A549 (cell line): Measurements from ENCODE around the gene LANCL1.

ENCODE experiments used
- CHD2 ChIP-seq: fragments of 150-350 bp; IDR thresholded peaks from 2 replicates; pipeline ENCODE4 v1.6.1; 2014; ENCODE audit warnings: low read length; ENCODE audit not compliant: partially characterized antibody
- CTCF ChIP-seq: fragments of >200 bp; sonication (Bioruptor Twin); formaldehyde crosslinking; IDR thresholded peaks from 3 replicates; pipeline ENCODE4 v1.5.1; 2016
- JUNB ChIP-seq: fragments of >200 bp; sonication (Bioruptor Twin); formaldehyde crosslinking; IDR thresholded peaks from 2 replicates; pipeline ENCODE4 v1.6.1; 2016
- MAZ ChIP-seq: fragments of 150-350 bp; IDR thresholded peaks from 2 replicates; pipeline ENCODE4 v1.6.1; 2014; ENCODE audit warnings: antibody characterized with exemption, low read depth, low read length, borderline replicate concordance
- POLR2A ChIP-seq: IDR thresholded peaks from 2 replicates; pipeline ENCODE4 v1.6.1; 2012; ENCODE audit warnings: mild to moderate bottlenecking, low read length
- RNF2 ChIP-seq: fragments of 200-600 bp; sonication (generic); IDR thresholded peaks from 2 replicates; pipeline ENCODE4 v1.6.1; 2016; ENCODE audit warnings: low read depth, mild to moderate bottlenecking, antibody characterized with exemption, moderate library complexity, borderline replicate concordance
- ZFP36 ChIP-seq: fragments of 450-650 bp; IDR thresholded peaks from 2 replicates; pipeline ENCODE4 v1.6.1; 2014; ENCODE audit warnings: borderline replicate concordance; ENCODE audit not compliant: partially characterized antibody

- no peak for TF ChIP-seq RNF2
- no peak for TF ChIP-seq CTCF
- no peak for TF ChIP-seq POLR2A
- no peak for TF ChIP-seq ZFP36
- no peak for TF ChIP-seq JUNB
- no peak for TF ChIP-seq MAZ
- TF ChIP-seq CHD2, result no peak
Measured at GRCh38 chr2:210445732-210446131, 30.8 kb downstream of the LANCL1 start.
